CD4-positive, CD25-positive, alpha-beta regulatory T cell (primary cell): ENCODE results near the gene TMC3. TPM values are rescaled to one million over a fixed set of nuclear protein-coding genes. Genes with fewer than 3 reads are reported as not detected.

Experiments used
- ATAC-seq, 2 donors: fragments of 150-1000 bp; cut with Tn5 transposase; one replicate each; pipeline ENCODE4 v1.10.0; 2021; ENCODE audit warnings: low read depth in 2 of 2, moderate number of reproducible peaks in 2 of 2, moderate library complexity in 1 of 2
- DNase-seq, 3 donors: peaks; one replicate each; pipeline versions ENCODE4 v3.0.0 to v3.0.0-alpha.2; 2012 to 2022; ENCODE audit warnings: mixed read lengths in 1 of 3
- H3K27ac ChIP-seq: one replicate; pipeline ENCODE4 v1.7.0; 2013; ENCODE audit warnings: mild to moderate bottlenecking, low read length; ENCODE audit not compliant: insufficient read depth, poor library complexity, severe bottlenecking
- H3K27me3 ChIP-seq: one replicate; pipeline ENCODE4 v1.7.0; 2013; ENCODE audit warnings: low read length; ENCODE audit not compliant: control insufficient read depth, insufficient read depth
- H3K36me3 ChIP-seq: one replicate; pipeline ENCODE4 v1.7.0; 2013; ENCODE audit warnings: mild to moderate bottlenecking, low read length, moderate library complexity; ENCODE audit not compliant: control insufficient read depth, insufficient read depth
- H3K4me1 ChIP-seq: 2 replicates; pipeline ENCODE4 v1.7.0; 2013; ENCODE audit warnings: mild to moderate bottlenecking, low read length; ENCODE audit not compliant: insufficient read depth, control insufficient read depth, poor library complexity, severe bottlenecking
- H3K4me3 ChIP-seq: one replicate; pipeline ENCODE4 v1.7.0; 2013; ENCODE audit warnings: low read depth, mild to moderate bottlenecking, low read length, moderate library complexity
- H3K9me3 ChIP-seq, 2 experiments: 1 replicate in 1 of 2; 2 replicates in 1 of 2; pipeline ENCODE4 v1.7.0; 2013; ENCODE audit warnings: low read length in 2 of 2, mild to moderate bottlenecking in 1 of 2, moderate library complexity in 1 of 2; ENCODE audit not compliant: control insufficient read depth in 2 of 2
- H3K27ac Mint-ChIP-seq, 3 donors: one replicate each; pipeline ENCODE4 v1.8.0; 2020 to 2022; ENCODE audit warnings: mild to moderate bottlenecking in 3 of 3, mixed read lengths in 3 of 3, moderate library complexity in 2 of 3
- H3K27me3 Mint-ChIP-seq: one replicate; pipeline ENCODE4 v1.8.0; 2022; ENCODE audit warnings: mild to moderate bottlenecking, mixed read lengths
- H3K36me3 Mint-ChIP-seq: one replicate; pipeline ENCODE4 v1.8.0; 2020; ENCODE audit warnings: mixed read lengths
- H3K4me1 Mint-ChIP-seq, 4 donors: one replicate each; pipeline ENCODE4 v1.8.0; 2020 to 2022; ENCODE audit warnings: mixed read lengths in 4 of 4, mild to moderate bottlenecking in 1 of 4
- H3K4me3 Mint-ChIP-seq, 4 donors: one replicate each; pipeline ENCODE4 v1.8.0; 2020 to 2022; ENCODE audit warnings: mild to moderate bottlenecking in 4 of 4, mixed read lengths in 4 of 4, moderate library complexity in 3 of 4
- H3K9me3 Mint-ChIP-seq, 7 donors: one replicate each; pipeline ENCODE4 v1.8.0; 2020 to 2022; ENCODE audit warnings: mixed read lengths in 7 of 7, mild to moderate bottlenecking in 3 of 7, moderate library complexity in 2 of 7
- polyA plus RNA-seq, 4 donors: library from polyadenylated mRNA; unstranded; fragments of 300-500 nt; fragmentation: Illumina TruSeq; gene quantifications; one replicate each; pipeline ENCODE4 v1.2.3, GENCODE V29; 2021
- total RNA-seq: library from RNA; stranded (reverse); gene quantifications from one replicate; pipeline ENCODE4 v1.2.3, GENCODE V29; 2022

Gene TMC3
- total and polyA plus RNA-seq, 5 donors from 2014 or later: 0.05 to 0.06 TPM; not detected in 3

- Mint-ChIP-seq H3K4me1 (no peaks in the 10 kb centered on the region), H3K27ac (peak overlapping the region in 1 of 3 donors; percentile 16), H3K27me3 (peaks cover 12% of the 10 kb centered on the region), H3K9me3 (no peaks in the 10 kb centered on the region), H3K4me3 (no peak overlapping the region), H3K36me3 (peaks cover 4% of the 10 kb centered on the region)
- ATAC-seq: no peak
- Histone ChIP-seq H3K9me3 (no peaks in the 10 kb centered on the region), H3K36me3 (no peaks in the 10 kb centered on the region), H3K4me3 (no peak overlapping the region), H3K27me3 (no peaks in the 10 kb centered on the region), H3K4me1 (no peaks in the 10 kb centered on the region), H3K27ac (no peak overlapping the region)
- no peak for DNase-seq
Measured at GRCh38 chr15:81343371-81343770, 30.6 kb downstream of the TMC3 start.

GRCh38 chr15:81341351-81341750, 32.7 kb downstream of the TMC3 start:
- Mint-ChIP-seq H3K9me3 (no peaks in the 10 kb centered on the region), H3K4me3 (no peak overlapping the region), H3K4me1 (peaks cover 0 to 5% (median 5%) of the 10 kb centered on the region in 4 donors), H3K27ac (peak overlapping the region in 1 of 3 donors; percentile 34), H3K27me3 (peaks cover 12% of the 10 kb centered on the region), H3K36me3 (peaks cover 4% of the 10 kb centered on the region)
- no peaks in the 10 kb centered on the region for H3K27me3 ChIP-seq
- H3K9me3 ChIP-seq: no peaks in the 10 kb centered on the region
- H3K36me3 ChIP-seq: no peaks in the 10 kb centered on the region
- no peaks in the 10 kb centered on the region for H3K4me1 ChIP-seq
- ATAC-seq: no peak
- no peak overlapping the region for H3K4me3 ChIP-seq
- H3K27ac ChIP-seq: no peak overlapping the region
- DNase-seq: no peak

- peak overlapping the region in 1 of 3 donors; percentile 10 for H3K27ac Mint-ChIP-seq
Measured at GRCh38 chr15:81339851-81340250, 34.2 kb downstream of the TMC3 start.

GRCh38 chr15:81339321-81339720, 34.7 kb downstream of the TMC3 start:
- Histone ChIP-seq H3K27ac (no peak overlapping the region), H3K9me3 (no peaks in the 10 kb centered on the region), H3K27me3 (no peaks in the 10 kb centered on the region), H3K4me1 (no peaks in the 10 kb centered on the region), H3K36me3 (no peaks in the 10 kb centered on the region), H3K4me3 (no peak overlapping the region)
- Mint-ChIP-seq H3K27me3 (peaks cover 12% of the 10 kb centered on the region), H3K27ac (peak overlapping the region in 1 of 3 donors; percentile 10), H3K4me3 (no peak overlapping the region), H3K36me3 (peaks cover 4% of the 10 kb centered on the region), H3K4me1 (peaks cover 0 to 7% (median 5%) of the 10 kb centered on the region in 4 donors), H3K9me3 (no peaks in the 10 kb centered on the region)
- ATAC-seq (no peak), DNase-seq (no peak)

More at GRCh38 chr15:81339851-81340250, 34.2 kb downstream of the TMC3 start:
- Mint-ChIP-seq H3K27me3 (peaks cover 12% of the 10 kb centered on the region), H3K4me1 (peaks cover 0 to 7% (median 5%) of the 10 kb centered on the region in 4 donors), H3K36me3 (peaks cover 4% of the 10 kb centered on the region), H3K9me3 (no peaks in the 10 kb centered on the region), H3K4me3 (no peak overlapping the region)
- H3K4me1 ChIP-seq: no peaks in the 10 kb centered on the region
- no peak for ATAC-seq
- no peak overlapping the region for H3K27ac ChIP-seq
- H3K27me3 ChIP-seq: no peaks in the 10 kb centered on the region
- no peaks in the 10 kb centered on the region for H3K36me3 ChIP-seq
- no peak for DNase-seq
- no peaks in the 10 kb centered on the region for H3K9me3 ChIP-seq
- H3K4me3 ChIP-seq: no peak overlapping the region

GRCh38 chr15:81338170-81339007, 35.6 kb downstream of the TMC3 start:
- no peaks in the 10 kb centered on the region for H3K9me3 Mint-ChIP-seq
- no peak for DNase-seq
- peaks cover 7% of the 10 kb centered on the region for H3K27me3 Mint-ChIP-seq
- no peak overlapping the region for H3K4me3 Mint-ChIP-seq
- ATAC-seq: no peak
- H3K36me3 Mint-ChIP-seq: peaks cover 4% of the 10 kb centered on the region
- Histone ChIP-seq H3K9me3 (no peaks in the 10 kb centered on the region), H3K27me3 (no peaks in the 10 kb centered on the region), H3K36me3 (no peaks in the 10 kb centered on the region), H3K27ac (no peak overlapping the region), H3K4me1 (no peaks in the 10 kb centered on the region), H3K4me3 (no peak overlapping the region)
- H3K27ac Mint-ChIP-seq: peak overlapping the region in 1 of 3 donors; percentile 33
- peaks cover 0 to 9% (median 6%) of the 10 kb centered on the region in 4 donors for H3K4me1 Mint-ChIP-seq

GRCh38 chr15:81337713-81338157, 36.3 kb downstream of the TMC3 start:
- H3K4me3 Mint-ChIP-seq: no peak overlapping the region
- Histone ChIP-seq H3K4me3 (no peak overlapping the region), H3K27ac (no peak overlapping the region), H3K4me1 (no peaks in the 10 kb centered on the region), H3K27me3 (no peaks in the 10 kb centered on the region), H3K9me3 (no peaks in the 10 kb centered on the region), H3K36me3 (no peaks in the 10 kb centered on the region)
- H3K9me3 Mint-ChIP-seq: no peaks in the 10 kb centered on the region
- ATAC-seq (no peak), DNase-seq (no peak)
- H3K27me3 Mint-ChIP-seq: peaks cover 4% of the 10 kb centered on the region
- H3K36me3 Mint-ChIP-seq: peaks cover 4% of the 10 kb centered on the region
- H3K4me1 Mint-ChIP-seq: peaks cover 0 to 15% (median 7%) of the 10 kb centered on the region in 4 donors
- H3K27ac Mint-ChIP-seq: no peak overlapping the region

GRCh38 chr15:81337241-81337640, 36.8 kb downstream of the TMC3 start:
- Histone ChIP-seq H3K27ac (no peak overlapping the region), H3K4me3 (no peak overlapping the region), H3K4me1 (no peaks in the 10 kb centered on the region), H3K9me3 (no peaks in the 10 kb centered on the region), H3K27me3 (no peaks in the 10 kb centered on the region), H3K36me3 (no peaks in the 10 kb centered on the region)
- Mint-ChIP-seq H3K4me1 (peaks cover 0 to 15% (median 7%) of the 10 kb centered on the region in 4 donors), H3K4me3 (no peak overlapping the region), H3K27ac (no peak overlapping the region), H3K9me3 (no peaks in the 10 kb centered on the region), H3K36me3 (peaks cover 4% of the 10 kb centered on the region), H3K27me3 (peaks cover 4% of the 10 kb centered on the region)
- DNase-seq (no peak), ATAC-seq (no peak)
